GM18508 (cell line): ENCODE measurements around the gene PGAP2.

Source experiments
- ATAC-seq: cut with Tn5 transposase; IDR thresholded peaks from one replicate; pipeline ENCODE4 v1.9.1; 2021; ENCODE audit warnings: moderate number of reproducible peaks; ENCODE audit not compliant: insufficient read depth, unreplicated experiment

Gene PGAP2

GRCh38 chr11:3830088-3830487 lies 21.7 kb downstream of the PGAP2 start:
- ATAC-seq, result no peak

GRCh38 chr11:3830730-3831129 lies 22.4 kb downstream of the PGAP2 start:
- ATAC-seq, result no peak

DNA sequence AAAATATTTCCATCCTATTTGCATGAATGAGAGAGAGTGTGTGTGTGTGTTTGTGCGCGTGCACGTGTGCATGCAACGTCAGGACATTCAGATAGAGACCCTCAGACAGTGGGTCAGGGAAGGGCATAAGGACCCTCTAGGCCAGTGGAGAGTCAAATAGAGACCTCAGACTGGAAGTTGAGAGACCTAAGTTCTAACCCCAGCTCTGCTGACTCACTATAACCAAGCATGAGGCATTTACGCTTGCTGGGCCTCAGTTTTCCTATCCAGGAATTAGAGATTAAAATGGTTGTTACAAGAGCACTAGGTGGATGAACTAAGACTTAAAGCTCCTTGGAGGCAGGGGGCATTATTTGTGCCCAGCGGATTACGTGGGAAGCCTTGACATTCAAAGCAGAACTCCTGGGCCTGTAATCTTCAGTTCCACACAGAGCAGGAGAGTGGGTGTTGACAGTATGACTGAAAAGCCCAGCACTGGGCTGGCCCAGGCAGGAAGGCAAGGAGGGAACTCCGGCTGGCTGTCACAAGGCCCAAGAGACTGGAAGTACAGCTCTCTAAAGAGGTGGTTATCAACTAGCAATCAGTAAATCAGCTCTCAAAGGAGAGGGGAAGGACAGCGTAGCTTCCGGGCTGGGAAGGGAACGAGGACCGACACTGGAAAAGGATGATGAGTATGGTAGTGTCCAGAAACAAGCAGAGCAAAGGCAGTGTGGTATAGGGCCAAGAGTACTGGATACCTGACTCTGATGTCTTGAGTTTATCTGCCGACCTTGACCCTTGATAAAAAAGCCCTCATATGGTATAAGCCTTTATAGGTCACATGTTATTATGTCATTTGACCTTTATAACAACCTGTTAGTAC lies 23.2 kb downstream of the PGAP2 start:
- no peak for ATAC-seq

DNA sequence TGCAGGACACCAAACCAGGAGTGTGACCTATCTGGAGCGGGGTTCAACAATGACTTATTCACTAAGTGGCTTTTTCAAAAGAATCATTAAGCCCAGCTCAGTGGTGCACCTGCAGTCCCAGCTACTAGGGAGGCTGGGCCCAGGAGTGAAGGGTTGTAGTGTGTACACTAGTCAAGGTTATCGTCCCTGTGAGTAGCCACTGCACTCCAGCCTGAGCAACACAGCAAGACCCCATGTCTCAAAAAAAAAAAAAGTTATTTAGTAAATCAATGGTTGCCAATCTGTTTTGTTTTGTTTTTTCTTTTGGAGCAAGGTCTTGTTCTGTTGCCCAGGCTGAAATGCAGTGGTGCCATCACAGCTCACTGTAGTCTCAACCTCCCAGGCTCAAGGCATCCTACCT lies 24.5 kb downstream of the PGAP2 start:
- ATAC-seq, result no peak

DNA sequence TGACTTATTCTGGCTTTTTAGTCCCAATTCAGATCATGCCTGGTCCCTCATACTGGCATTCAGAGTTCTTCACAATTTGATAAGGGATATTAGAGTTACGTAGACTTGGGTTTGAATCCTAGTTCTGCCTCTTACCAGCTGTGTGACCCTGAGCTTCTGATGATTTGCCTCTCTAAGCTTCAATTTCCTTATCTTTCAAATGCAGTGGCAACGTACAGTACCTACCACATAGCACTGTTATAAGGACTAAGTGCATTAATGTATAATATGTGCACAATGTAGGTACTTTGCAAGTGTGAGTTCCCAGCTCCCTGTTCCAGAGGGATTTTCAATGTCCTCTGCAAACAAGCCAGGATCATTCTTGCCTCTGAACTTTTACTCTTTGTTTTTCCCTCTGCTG lies 25.1 kb downstream of the PGAP2 start:
- ATAC-seq, result no peak

DNA sequence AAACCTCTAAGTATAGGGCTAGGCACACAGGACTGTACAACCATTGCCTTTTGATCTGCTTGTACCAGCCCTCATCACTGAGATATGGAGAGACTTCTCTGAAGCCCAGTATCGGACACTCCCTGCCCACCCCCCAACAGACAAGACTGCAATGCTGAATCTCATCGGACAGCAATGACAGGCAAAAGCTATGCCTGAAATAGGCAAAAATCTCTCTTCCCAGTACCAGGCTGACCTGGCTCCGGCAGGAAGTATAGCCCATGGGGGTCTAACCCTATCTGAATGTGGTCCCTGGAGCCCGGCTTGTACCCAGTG lies 25.9 kb downstream of the PGAP2 start:
- ATAC-seq, result no peak

DNA sequence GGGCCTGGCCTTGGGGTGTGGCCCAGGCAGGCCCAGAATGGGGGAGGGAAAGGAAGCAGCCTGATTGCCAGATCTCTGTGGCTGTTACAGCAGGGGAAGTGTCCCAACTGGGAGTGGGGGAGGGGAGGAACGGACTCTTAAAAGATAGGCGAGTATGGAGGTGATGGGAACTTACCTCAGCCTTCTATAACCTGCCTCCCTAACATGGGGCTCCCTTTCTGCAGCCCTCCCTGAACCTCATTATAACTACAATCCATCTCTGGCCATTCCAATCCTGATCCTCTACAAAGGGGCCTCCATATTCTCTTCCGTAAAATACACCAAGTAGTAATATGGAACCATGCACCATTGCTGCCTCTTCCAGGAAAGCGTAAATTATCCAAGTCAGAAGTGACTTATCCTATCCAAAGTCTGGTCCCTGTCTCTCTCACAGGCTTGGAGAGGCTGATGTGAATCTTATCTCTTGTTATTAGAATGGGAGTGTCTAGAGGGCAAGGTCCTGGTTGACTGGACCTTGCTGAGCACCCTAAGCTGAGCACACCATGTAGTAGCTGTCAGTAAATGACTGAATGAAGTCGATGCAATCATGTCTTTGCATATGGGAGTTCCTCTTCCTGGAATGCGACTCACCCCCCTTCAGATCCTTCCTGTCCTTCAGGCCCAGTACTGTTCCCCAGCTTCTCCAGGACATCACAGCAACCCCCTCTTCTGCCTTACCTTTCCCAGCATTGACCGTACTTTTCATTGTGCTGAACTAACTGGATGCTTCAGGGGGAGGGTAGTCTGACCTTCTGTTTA lies 26.5 kb downstream of the PGAP2 start:
- no peak for ATAC-seq

DNA sequence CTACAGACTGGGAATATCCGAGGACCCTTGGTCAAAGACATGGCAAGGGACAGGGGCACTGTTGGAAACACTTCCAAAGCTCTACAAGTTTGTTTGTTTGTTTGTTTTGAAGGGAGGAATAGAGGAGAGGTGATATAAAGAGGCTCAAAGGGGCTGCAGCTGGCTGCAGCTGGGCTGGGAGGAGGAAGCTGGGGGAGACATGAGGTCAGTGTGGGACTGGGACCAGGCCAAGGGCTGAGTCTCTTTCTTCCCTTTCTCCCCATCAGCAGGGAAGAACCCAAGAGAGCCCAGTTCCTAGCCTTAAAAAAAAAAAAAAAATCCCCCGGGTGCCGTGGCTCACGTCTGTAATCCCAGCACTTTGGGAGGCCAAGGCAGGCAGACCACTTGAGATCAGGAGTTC lies 27.4 kb downstream of the PGAP2 start:
- no peak for ATAC-seq

DNA sequence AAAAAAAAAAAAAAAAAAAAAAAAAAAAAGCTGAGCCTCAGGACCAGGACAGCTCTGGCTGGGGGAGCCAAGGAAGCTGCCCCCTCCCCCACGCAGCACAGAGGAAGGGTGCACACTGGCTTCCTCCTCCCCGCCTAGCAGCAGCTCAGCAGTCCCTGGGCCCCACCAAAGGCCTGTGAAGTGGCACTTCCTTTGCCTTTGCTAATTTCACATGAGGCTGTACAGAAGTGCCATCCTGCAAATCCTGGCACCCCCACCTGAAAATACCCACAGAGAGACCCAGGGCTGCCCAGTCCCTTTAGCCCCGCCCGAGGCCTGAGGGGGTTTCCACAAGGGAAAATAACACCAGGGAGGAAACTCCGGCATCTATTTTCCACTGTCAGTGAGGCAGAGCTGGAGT lies 28.5 kb downstream of the PGAP2 start:
- ATAC-seq, result no peak

DNA sequence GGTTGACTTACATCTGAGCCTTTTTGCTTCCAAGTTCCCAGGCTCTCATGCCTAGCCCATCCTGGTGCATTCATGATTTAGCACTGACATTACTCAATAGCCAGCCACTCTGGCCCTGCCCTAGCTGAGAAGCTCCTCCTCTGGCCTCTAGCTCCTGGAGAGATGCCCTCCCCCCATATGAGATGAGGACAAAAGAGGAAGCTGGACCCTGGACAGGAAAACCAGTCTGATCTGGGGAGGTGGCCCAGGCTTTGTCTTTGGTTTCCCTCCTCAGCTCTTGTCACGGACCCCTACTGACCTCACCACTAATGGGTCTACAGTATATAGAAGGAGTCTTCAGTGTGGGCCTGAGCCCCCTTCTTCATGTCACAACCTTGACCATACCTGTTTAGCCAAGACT lies 29.4 kb downstream of the PGAP2 start:
- ATAC-seq, result no peak

GRCh38 chr11:3838504-3838903 lies 30.1 kb downstream of the PGAP2 start:
- ATAC-seq, result no peak

GRCh38 chr11:3840004-3840869 lies 31.9 kb downstream of the PGAP2 start:
- no peak for ATAC-seq

DNA sequence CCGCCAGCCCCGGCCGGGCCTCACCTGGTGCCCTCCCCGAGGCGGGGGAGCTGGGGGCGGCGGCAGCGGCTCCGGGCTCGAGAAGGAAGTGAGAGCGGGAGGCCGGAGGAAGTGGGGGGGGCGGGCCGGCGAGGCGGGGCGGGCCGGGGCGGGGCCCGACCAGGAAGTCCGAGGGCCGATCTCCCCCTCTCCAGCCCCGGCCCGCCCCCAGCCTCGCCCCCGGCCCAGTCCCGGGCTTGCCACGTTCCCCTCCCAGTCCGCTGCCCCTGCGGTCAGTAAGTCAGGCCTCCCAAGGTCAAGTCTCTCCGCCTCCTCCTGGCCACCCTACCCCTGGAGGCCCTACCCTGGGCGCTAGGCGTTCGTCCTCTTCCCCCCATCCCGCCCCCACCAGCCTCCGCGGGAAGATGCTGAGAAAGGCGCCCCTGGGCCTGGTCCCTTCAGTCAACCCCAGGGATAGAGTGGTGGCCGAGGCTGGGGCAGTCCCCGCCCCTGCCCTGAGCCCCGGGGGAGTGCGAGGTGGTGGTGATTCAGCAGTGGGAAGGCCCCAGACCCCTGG lies 32.6 kb downstream of the PGAP2 start, which contains the start of gene RHOG:
RHOG (minus strand) TSS at position 90 of the 556 bp plus-strand sequence. CDS start 12,821 bp downstream, outside the sequence.
- peak; percentile 9 for ATAC-seq

- peak; percentile 44 for ATAC-seq
Measured at GRCh38 chr11:3841426-3842350, 33.3 kb downstream of the PGAP2 start.

- ATAC-seq, result no peak
Measured at GRCh38 chr11:3843326-3843725, 35.0 kb downstream of the PGAP2 start.

DNA sequence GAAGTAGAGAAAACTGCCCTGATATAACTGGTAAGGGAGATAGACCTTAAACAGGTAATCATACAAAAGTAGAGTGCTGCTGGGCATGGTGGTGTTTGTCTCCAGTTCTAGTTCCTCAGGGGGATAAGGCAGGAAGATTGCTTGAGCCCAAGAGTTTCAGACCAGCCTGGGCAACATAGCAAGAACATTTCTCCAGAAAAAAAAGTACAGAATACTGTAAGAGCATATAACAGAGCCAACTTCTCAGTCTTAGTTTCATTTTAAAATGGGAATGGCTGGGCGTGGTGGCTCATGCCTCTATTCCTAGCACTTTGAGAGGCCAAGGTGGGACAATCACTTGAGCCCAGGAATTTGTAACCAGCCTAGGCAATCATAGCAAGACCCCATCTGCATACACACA lies 36.9 kb downstream of the PGAP2 start:
- no peak for ATAC-seq

- no peak for ATAC-seq
Measured at GRCh38 chr11:3845670-3846069, 37.3 kb downstream of the PGAP2 start.

DNA sequence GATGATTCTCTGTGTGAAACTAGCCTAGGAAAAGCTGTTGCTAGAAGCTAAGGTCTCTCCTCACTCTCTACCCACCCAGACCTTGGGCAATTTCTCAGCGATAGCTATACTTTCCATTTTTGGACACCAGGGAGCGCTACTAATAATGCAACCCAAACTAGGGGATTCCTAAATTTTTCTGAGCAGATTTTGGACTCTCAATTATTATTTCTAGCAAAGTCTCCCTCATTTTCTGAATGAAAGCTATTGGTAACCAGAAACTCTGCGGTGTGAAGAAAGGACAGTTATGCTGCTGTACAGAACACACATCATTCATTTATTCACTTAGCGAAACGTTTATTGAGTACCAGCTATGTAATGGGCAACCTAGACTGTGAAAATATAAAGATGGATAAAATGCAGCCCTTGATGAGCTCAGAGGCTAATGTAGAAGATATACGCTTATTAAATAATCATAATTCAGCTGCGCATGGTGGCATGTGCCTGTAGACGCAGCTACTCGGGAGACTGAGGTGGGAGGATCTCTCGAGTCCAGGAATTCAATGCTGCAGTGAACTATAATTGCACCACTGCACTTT lies 41.0 kb downstream of the PGAP2 start:
- no peak for ATAC-seq

DNA sequence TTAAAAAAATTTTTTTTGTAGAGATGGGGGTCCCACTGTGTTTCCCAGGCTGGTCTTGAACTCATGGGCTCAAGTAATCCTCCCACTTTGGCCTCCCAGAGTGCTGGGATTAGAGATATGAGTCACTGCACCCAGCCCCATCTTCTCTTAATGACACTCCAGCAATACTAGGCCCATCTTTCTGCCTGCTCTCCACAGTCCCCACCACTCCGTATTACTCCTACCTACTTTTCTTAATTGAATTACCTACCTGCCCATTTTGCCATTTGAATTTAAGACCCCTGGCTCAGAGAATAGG lies 45.1 kb downstream of the PGAP2 start:
- no peak for ATAC-seq
